Measurements from ENCODE around the gene UFD1. TPM values are rescaled to one million over a fixed set of nuclear protein-coding genes. Genes with fewer than 3 reads are reported as not detected.

The UFD1 gene
- total RNA-seq, 1 donor from 2014 or later = 37.7 TPM

GRCh38 chr22:19522190-19522880 lies 43.3 kb upstream of the UFD1 start:
- Histone ChIP-seq H3F3A (ENCODE audit: low read depth) (peaks cover 19% of the 10 kb centered on the region), H3K79me2 (ENCODE audit: low read depth) (no peaks in the 10 kb centered on the region), H3K36me3 (no peaks in the 10 kb centered on the region), H4K20me1 (ENCODE audit: low read depth) (peaks cover 17% of the 10 kb centered on the region), H3K4me2 (peak overlapping the region; percentile 86), H3K9me3 (ENCODE audit: low read depth) (no peaks in the 10 kb centered on the region), H3K4me3 (peak overlapping the region; percentile 54), H2AFZ (replicated peaks) (no peak overlapping the region), H3K9ac (no peak overlapping the region), H3K27ac (no peak overlapping the region), H3K4me1 (peaks cover 15% of the 10 kb centered on the region), H3K27me3 (peaks cover 57% of the 10 kb centered on the region)
- Mint-ChIP-seq H3K27ac (no peak overlapping the region), H3K27me3 (ENCODE audit: insufficient read depth, low read depth) (peaks cover 28% of the 10 kb centered on the region), H3K4me3 (peak overlapping the region; percentile 77), H3K36me3 (peaks cover 7% of the 10 kb centered on the region), H3K9me3 (no peaks in the 10 kb centered on the region), H3K4me1 (peaks cover 13% of the 10 kb centered on the region)
- no peak for DNase-seq (ENCODE audit: low spot score)
- TF ChIP-seq CTCF (IDR thresholded peaks at IDR 0.05) (no peak), EZH2 (IDR thresholded peaks at IDR 0.05) (no peak), EZH2phosphoT487 (IDR thresholded peaks at IDR 0.05) (no peak)

- H3K4me3 ChIP-seq = no peak overlapping the region
- H3K79me2 ChIP-seq (ENCODE audit: low read depth) = no peaks in the 10 kb centered on the region
- no peak overlapping the region for H3K9ac ChIP-seq
- TF ChIP-seq EZH2 (IDR thresholded peaks at IDR 0.05) (no peak), CTCF (IDR thresholded peaks at IDR 0.05) (no peak), EZH2phosphoT487 (IDR thresholded peaks at IDR 0.05) (no peak)
- H3F3A ChIP-seq (ENCODE audit: low read depth) = peaks cover 19% of the 10 kb centered on the region
- H3K27me3 ChIP-seq = peaks cover 44% of the 10 kb centered on the region
- Mint-ChIP-seq H3K27me3 (ENCODE audit: insufficient read depth, low read depth) (peaks cover 20% of the 10 kb centered on the region), H3K9me3 (no peaks in the 10 kb centered on the region), H3K4me1 (peaks cover 11% of the 10 kb centered on the region), H3K27ac (no peak overlapping the region), H3K4me3 (no peak overlapping the region), H3K36me3 (peaks cover 11% of the 10 kb centered on the region)
- no peak overlapping the region for H3K4me2 ChIP-seq
- no peak overlapping the region for H2AFZ ChIP-seq (replicated peaks)
- H3K9me3 ChIP-seq (ENCODE audit: low read depth) = no peaks in the 10 kb centered on the region
- H3K4me1 ChIP-seq = peaks cover 15% of the 10 kb centered on the region
- H3K27ac ChIP-seq = no peak overlapping the region
- H3K36me3 ChIP-seq = no peaks in the 10 kb centered on the region
- H4K20me1 ChIP-seq (ENCODE audit: low read depth) = peaks cover 17% of the 10 kb centered on the region
- no peak for DNase-seq (ENCODE audit: low spot score)
Observed at GRCh38 chr22:19520566-19521305, 41.7 kb upstream of the UFD1 start.

GRCh38 chr22:19520007-19520406 lies 41.0 kb upstream of the UFD1 start:
- H3K9me3 ChIP-seq (ENCODE audit: low read depth) = no peaks in the 10 kb centered on the region
- Mint-ChIP-seq H3K4me1 (peaks cover 16% of the 10 kb centered on the region), H3K4me3 (no peak overlapping the region), H3K9me3 (no peaks in the 10 kb centered on the region), H3K27ac (no peak overlapping the region), H3K27me3 (ENCODE audit: insufficient read depth, low read depth) (peaks cover 18% of the 10 kb centered on the region), H3K36me3 (peaks cover 15% of the 10 kb centered on the region)
- no peaks in the 10 kb centered on the region for H3K36me3 ChIP-seq
- H3K9ac ChIP-seq = no peak overlapping the region
- H4K20me1 ChIP-seq (ENCODE audit: low read depth) = peaks cover 17% of the 10 kb centered on the region
- H3K4me3 ChIP-seq = no peak overlapping the region
- no peak for TF ChIP-seq EZH2phosphoT487 (IDR thresholded peaks at IDR 0.05)
- TF ChIP-seq CTCF (IDR thresholded peaks at IDR 0.05) = no peak
- no peak for TF ChIP-seq EZH2 (IDR thresholded peaks at IDR 0.05)
- H3K4me2 ChIP-seq = no peak overlapping the region
- no peaks in the 10 kb centered on the region for H3K79me2 ChIP-seq (ENCODE audit: low read depth)
- H3K27ac ChIP-seq = no peak overlapping the region
- peaks cover 37% of the 10 kb centered on the region for H3K27me3 ChIP-seq
- peaks cover 14% of the 10 kb centered on the region for H3K4me1 ChIP-seq
- DNase-seq (ENCODE audit: low spot score) = no peak
- H2AFZ ChIP-seq (replicated peaks) = no peak overlapping the region
- H3F3A ChIP-seq (ENCODE audit: low read depth) = peaks cover 19% of the 10 kb centered on the region
